Measurements from ENCODE around the gene MYO9A.

The MYO9A gene

DNA sequence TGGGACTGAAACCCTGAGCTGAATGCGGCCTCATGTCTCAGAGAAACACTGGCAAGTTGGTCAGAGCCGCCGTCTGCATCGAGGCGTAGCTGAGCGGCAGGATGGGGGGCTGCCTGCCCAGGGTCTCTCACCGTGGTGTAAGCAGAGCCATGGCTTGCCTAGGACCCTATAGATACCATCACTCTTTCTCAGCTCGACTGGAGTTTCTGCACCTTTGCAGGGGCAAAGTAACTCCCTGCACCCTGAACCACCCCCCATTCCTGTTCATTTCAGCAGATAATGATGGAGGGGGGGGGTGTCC is 336.0 kb downstream of the MYO9A start:
- DNase-seq (ENCODE audit: low read depth), result no peak

DNA sequence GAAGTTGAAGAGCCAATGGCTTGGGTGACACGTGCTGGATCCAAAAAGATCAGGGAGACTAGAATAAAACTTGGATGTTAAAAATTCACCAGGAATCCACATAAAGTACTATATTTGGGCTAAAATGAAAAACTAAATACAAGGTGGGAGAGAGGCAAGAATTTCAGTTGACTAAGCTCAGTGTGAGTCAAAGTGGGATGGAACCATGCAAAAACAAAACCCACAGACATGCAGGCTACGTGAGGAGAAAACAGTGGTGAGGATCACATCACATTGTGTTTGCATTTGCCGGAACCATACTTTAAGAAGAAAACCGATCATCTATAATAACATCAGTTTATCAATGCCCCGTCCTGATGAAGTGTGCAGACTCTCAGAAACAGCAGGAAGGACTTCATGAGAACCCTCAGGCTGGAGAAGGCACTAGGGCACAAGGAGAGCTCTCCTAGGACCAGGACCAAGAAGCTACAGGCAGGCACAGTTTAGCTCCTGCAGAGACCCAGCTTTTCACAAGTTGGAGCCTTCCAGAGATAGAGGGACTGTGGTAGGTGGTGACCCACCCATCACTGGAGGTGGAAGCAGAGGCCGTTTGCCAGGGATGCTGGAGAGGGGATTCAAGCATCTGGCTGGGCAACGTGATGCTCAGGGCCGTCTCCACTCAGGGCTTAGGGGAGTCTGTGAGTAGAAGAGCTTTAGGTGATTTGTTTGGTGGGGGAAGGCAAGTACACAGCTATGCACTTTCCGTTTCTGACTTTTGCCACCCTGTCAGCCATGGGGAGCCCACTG is 336.6 kb downstream of the MYO9A start:
- no peak for DNase-seq (ENCODE audit: low read depth)

DNA sequence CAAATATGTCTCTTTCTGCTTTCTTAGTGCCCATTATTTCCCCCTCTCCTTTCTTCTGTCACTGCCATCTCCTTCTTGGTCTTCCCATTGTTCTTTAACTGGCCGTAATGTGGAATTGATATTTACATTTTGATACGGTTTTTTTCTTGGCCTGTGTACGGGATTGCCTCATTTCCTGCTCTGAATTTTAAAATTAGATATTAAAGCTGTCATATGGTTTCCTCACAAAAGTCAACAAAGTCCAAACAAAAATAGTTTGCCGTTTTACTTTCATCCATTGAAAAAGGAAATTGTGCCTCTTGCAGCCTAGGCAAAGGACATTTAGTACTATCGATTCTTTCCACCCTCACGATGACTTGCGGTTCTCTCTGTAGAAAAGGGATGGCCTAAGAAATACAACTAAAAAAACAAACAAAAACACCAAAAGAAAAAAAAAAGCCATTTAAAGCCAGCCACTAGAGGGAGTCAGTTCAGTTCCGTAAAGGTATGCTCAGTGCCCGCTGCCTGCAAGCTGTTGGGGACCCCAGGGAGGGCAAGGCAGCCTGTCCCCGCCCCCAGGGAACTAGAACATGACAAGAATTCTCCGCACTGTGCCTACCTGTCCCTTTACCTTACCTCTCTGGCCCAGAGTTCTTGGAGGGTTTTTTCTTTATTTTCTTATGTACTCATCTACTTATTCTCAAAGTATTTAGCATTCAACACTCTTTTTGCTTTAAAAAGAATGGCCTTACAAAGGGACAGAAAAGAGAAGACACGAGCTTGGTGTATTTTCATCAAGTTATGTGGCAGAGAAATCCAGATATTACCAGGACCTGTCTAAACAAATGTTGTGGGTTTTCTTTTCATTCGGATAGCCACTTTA is 337.6 kb downstream of the MYO9A start:
- no peak for DNase-seq (ENCODE audit: low read depth)

DNA sequence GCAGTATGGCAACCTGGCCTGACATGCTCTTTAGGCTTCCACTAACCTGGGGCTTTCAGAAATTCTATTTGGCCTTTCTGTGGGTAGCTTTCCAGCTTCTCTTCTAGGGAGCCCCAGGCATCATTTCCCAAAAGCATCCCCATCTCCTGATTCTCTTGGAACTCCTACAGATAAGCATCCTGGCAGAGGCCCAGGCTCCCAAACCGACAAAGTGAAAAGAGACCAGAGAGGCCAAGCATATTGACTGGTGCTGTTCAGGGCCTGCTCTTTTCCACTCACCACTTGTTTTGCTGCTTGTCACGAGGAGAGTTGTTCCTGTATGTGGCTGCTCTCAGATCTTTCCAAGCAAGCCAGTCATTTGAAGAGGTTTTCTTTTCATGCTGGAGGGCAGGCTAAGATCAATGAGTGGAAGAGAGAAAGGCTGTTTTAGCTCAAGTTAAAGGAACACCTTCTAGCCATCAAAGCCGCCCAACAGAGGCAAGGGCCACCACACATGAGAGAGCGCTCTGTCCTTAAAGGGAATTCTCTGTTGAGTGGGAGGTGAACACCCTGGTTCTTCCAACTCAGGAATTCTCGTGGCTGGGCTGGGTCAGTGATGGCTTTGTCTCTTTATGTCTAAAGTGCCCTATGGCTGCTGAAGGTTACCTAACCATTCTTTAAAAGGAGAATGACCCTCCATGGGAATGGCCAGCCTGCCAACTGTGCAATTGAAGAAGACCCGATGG is 338.7 kb downstream of the MYO9A start:
- no peak for DNase-seq (ENCODE audit: low read depth)

DNA sequence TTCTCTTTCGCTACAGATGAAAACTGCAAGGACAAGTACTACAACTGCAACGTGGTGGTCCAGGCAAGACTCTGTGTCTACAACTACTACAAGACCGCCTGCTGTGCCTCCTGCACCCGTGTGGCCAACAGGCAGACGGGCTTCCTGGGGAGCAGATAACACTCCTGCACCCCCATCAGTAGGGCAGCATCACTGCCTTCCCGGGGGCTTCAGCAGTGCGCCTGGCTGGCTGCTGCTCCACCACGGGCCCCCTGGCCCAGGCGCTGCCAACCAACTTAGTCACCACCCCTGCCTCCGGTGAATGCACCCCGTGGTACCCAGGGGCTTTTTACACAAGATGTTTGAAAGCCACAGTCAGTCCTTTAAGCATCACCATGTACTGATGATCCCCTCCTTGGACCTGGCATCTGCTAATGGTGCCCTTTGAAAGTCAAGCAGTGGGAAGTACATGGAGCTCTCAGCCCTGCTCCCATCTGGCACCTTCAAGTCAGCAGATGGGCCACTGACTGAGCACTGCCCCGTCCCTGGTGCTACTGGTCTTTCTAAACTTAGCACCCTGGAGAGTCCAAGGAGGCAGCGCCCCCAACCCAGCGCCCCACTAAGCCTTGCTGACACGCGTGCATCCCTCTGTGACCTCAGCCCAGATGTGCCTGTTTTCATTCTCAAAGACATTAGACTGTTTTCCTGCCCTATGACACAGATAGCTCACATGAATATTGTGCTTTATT is 340.6 kb downstream of the MYO9A start:
- DNase-seq (ENCODE audit: low read depth), result no peak

DNA sequence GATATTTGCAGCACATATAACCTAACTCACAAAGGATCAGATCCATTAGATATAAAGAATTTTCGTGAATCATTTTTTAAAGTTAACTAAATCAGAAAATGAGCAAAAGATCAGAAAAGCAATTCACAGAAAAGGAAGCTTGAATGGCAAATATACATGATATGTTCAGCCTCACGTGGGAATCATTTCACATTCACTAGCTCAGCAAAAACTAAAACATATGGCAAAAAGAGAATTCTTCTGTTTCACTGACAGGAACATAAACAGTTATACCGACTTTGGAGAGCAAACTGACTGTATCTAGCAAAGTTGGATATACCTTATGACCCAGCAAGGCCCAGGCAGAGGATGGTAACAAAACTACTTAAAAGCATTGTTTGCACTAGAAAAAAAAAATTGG is 341.6 kb downstream of the MYO9A start:
- DNase-seq (ENCODE audit: low read depth), result no peak

DNA sequence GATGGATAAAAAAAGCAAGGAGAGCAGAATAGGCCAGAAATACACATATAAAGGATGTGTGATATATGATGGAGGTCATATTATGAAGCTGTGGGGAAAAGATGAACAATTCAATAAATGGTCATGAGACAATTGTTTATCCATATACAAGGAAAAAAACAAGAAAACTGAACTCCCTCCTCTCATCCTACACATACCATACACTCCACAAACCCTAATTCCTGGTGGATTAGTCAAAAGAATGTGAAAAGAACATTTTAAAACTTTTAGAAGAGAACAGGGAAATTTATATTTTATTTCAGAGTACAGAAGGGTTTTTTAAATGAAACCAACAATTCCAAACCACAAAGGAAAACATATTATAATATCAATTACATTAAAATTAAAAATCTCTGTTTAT is 342.1 kb downstream of the MYO9A start:
- DNase-seq (ENCODE audit: low read depth), result no peak

DNA sequence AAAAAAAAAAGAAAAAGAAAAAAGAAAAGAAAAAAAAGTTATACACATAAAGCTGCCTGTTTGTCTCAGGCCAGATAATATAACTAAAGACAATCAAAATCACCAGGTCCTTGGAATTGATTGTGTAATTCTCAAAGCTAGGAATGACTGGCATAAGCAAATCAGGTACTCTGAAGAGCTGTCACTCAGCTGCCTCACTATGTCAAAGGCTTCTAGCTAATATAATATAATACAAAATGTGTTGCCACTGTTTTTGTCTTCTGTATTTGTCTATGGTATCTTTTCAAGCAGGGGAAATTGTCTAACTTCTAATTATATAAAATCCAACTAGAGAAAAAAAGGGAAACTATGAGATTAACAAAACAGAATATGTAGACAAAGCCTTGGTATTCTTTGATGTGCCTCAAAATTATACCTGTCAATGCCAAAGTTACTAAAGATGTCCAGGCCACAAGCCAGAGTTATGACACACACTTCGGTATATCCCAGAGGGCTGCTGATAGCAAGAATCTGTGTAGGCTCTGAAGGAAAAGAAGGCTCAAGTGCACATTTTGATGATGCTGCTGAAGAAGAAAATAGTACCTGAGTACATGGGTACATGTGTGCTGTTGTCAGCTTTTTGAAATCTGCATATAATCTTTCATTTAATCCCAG is 344.6 kb downstream of the MYO9A start:
- DNase-seq (ENCODE audit: low read depth), result no peak

Data from HS-27A (cell line).